GM03348 (cell line): ENCODE data around the gene IFT122.
"Not testable (repeated sequence)": the region's sequence is repeated elsewhere in the genome, so short reads cannot be mapped to it uniquely, and the experiment has no call there.

ENCODE experiments used
- DNase-seq: peaks from one replicate; pipeline ENCODE4 v3.0.0; 2012; ENCODE audit warnings: low spot score

IFT122 gene

DNA sequence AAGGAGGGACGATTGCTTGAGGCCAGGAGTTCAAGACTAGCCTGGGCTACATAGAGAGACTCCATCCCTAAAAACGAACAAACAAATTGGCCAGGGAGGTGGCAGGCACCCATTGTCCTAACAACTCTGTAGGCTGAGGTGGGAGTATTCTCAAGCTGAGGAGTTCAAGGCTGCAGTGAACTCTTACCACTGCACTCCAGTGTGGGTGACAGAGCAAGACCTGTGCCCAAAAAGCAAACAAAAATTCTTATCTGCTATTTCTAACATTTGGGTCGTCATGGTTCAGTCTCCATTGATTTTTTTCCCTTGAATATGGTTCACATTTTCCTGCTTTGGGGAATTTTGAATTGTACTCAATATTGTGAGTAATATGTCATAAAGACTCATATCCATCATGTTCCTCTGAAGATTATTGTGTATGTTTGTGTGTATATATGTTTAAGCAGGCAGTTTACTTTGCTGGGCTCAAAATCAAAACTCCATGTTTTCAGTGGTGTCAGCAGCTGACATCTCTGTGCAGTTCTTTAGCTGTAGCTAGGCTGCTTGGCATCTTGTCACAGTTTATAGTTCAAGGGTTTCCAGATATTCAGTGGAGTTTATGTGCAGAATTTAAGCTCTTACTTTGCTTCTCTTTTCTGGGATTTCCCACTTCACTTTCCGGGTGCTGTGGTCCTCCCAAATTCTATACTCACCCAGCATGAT is 33.2 kb downstream of the IFT122 start:
- no peak for DNase-seq

DNA sequence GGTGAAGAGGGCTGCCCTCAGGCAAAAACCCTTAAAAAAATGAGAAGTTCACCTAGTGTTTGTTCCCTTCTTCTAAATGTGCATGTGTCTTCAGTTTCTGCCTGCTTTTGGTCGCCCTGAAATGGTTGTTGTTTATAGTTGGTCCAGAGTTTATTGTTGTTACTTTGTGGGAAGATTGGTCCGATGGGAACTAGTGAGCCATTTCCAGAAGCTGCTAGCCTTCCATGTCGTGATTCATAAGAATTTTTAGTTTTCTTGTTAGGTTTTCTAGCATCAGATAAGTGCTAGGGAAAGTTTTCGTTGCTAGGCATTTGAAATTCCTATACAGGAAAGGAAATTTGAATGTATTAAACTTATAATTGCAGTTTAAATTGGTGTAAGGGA is 33.7 kb downstream of the IFT122 start:
- no peak for DNase-seq

DNA sequence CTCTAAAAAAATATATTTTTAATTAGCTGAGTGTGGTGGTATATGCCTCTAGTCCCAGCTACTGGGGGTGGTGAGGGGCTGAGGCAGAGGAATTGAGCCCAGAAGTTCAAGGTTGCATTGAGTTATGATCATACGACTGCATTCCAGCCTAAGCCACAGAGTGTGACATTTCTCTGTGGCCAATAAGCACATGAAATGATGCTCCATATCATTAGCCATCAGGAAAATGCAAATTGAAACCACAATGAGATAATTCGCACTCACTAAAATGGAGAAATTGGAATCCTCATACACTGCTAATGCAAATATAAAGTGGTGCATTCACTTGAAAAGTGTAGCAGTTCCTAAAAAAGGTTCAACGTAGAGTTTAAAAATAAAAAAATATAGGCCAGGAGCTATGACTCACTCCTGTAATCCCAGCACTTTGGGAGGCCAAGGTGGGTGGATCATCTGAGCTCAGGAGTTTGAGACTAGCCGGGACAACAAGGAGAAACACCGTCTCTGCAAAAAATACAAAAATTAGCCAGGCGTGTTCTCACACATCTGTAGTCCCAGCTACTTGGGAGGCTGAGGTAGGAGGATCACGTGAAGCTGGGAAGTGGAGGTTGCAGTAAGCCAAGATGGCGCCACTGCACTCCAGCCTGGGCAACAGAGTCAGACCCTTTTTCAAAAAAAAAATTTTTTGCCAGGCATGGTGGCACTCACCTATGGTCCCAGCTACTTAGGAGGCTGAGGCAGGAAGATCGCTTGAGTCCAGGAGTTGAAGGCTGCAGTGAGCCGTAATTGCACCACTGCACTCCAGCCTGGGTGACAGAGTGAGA is 35.2 kb downstream of the IFT122 start:
- no peak for DNase-seq

DNA sequence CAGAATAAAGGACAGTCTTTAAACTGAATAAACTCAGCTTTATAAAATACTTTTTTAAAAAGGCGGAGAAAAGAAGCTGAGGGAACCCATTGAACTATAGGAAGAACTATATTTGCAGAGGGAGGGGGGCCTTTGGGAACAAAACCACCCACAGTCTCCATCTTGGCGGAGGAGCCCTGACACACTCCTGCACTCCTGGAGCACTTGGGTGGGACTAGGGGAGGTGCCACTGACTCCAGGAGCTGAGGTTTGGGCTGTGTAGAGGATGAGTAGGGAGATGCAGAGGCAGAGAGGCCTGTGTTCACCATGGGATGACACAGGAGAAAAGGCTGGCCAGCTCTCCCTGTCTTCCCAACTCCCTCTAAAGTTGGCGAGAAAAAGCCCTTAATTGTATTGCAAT is 35.8 kb downstream of the IFT122 start:
- DNase-seq, result no peak

DNA sequence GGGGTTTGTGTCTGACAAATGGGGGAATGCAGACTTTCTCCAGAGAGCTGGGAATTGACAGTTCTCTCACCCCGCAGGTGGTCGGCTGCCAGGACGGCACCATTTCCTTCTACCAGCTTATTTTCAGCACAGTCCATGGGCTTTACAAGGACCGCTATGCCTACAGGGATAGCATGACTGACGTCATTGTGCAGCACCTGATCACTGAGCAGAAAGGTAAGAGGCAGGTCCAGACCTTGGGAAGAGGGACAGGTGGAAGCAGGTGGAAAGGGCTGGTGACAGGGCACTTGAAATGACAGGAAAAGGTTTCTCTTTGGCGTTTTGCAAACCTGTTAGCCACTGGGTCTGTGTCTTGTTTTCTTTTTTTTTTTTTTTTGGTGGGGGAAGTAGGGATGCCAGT is 36.6 kb downstream of the IFT122 start:
- no peak for DNase-seq

DNA sequence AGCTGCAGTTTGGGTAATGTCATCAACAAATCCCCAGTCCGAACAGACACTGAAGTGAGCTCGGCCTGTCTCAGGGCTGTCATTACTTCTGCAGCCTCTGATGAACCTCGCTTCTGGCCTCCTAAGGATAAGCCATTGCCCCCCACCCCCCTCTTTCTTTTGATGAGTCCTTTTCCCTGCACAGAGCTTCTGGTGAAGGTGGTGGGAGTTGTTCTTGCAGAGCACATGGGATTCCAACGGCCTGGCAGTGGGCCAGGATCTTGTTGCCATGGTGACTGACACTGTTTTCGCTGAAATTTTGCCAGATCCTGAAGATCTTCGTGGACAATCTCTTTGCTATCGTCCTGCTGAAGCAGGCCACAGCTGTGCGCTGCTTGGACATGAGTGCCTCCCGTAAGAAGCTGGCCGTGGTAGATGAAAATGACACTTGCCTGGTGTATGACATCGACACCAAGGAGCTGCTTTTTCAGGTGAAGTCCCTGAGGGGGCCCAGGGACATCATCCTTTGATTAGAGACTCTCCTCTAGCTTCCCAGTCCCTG is 41.3 kb downstream of the IFT122 start:
- not testable (repeated sequence) for DNase-seq

DNA sequence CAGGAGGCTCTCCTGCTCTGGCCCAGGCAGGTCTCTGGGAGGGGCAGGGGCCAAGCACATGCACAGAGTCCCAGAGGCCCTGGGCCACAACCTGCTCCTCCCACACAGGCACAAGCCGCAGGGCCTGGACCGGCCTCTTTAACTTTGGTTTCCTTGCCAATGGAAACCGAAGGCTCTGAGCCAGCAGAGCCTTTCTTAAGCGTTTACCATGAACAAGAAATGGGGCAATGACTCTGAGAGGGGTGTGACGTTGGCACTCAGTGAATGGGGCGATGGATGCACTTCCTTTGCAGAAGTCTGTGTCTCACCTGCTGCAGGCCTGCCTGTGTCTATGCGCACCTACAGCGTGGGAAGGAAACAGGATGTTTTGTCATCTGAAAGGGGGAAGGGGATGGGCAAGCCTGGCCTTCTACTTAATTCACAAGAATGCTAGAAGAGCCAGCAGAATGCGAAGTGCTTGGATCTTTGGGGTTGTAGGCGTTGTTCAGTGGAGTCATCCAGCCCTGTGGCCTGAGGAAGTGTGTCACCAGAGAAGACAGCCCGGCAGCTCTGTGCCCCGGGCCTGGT is 41.8 kb downstream of the IFT122 start:
- DNase-seq, result peak; percentile 63

DNA sequence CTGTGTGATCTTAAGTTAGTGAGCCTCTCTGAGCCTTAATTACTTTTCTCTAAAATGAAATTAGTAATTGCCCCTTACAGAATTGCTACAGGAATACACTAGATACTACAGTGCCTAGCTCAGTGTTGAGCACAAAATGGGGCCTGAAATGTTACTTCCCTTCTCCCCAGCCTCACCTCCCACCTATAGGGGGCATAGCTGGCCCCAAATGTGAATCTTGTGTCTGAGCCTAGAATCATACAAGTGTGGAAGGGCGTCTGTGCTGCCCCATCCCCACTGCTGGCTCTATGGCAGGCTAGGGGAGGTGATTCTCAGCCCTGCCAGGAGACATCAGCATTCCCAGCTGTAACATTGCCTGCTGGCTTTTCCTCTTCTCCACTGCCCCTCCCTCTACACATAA is 42.7 kb downstream of the IFT122 start:
- DNase-seq, result no peak

DNA sequence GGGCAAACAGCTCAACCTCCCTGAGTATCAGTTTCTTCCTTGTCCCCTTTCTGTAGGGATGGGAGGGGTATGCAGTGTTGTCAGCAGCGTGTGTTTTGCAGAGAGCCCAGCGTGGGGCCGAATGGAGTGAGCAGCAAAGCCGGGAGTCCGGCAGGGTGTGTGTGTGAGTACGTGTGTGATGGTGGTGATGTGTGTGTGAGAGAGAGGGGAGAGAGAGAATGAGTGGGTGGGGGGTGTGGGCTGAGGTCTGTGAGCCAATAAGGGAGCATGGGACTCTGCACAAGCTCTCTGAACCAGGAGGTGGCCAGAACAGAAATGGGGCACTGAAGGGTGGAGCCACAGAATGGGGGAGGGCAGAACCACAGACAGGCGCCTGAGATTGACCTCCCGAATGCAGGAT is 43.8 kb downstream of the IFT122 start:
- DNase-seq, result no peak

DNA sequence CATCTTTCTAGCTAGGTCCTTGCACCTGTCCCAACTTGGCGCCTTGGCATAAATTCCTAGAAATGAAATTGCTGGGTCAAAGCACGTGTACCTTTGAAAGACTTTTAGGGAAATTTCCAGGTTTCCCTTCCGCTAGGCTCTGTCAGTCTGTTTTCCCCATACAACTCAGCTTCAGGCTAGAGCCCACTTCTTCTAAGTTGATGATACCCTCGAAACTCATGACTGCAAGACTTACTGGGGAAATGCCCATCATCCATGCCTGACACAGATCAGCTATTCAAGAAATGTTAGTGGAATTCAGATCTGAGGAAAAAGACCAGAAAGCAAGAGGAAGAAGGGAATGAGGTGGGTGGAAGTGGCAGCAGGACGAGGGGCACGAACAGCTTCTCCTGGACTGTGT is 45.1 kb downstream of the IFT122 start:
- DNase-seq, result not testable (repeated sequence)

DNA sequence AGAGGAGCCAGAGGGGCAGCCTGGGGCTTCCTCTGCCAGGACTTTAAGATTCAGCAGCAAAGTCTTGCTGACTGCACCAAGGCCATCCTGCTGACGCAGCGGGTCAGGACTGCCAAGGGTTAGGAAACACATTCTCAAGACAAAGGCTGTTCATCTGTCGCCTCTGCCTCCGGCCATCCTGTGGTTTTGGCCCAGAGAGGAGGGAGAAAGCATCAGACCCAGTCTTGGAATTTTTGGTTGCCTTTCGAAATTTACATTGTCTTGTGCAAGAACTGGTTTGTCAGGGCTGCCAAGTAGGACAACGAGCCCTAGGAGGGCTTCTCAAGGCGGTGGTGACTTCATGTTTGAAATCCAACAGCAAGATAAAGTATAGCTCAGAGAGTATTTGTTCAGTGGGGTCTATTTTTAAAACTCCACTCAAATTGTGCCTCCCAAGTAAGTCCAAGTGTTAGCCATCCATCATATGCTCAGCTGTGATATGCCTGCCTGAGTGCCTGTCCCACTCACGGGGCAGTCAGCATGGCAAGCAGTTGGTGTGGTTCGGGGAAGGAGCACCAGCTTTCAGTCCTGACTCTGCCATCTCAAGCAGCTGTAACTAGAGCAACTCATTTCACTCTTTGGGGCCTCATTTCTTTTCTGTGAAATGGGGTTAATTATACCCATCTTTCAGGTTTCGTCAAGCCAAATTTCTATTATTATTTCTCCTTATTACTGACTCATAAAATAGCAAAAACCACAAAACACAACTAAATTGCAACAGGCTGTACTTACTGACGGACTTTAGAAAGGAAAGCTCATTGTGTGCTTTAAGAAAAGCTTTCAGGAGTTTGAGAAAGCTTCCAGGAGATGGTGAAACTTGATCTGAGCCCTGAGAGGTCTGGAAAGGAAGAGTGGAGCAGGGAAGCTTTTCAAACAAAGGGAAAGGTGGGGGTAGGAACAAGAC is 46.0 kb downstream of the IFT122 start:
- DNase-seq, result peak; percentile 94

DNA sequence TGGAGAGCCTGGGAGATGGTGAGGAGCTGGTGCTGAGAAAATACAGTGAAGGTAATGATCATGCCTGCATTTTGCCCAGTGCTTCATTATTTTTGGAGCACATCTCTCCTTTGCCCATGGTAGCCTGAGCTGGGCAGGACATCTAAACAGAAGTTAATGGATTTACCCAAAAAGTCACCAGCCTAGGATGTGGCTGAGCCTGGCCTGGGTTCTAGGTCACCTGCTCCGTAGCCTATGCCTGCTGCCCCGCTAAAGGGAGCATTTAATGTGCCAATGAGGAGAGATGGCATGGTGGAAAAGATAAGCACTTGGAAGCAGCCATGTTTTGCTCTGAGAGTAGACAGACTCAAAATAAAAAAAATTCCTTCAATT is 46.6 kb downstream of the IFT122 start:
- no peak for DNase-seq

DNA sequence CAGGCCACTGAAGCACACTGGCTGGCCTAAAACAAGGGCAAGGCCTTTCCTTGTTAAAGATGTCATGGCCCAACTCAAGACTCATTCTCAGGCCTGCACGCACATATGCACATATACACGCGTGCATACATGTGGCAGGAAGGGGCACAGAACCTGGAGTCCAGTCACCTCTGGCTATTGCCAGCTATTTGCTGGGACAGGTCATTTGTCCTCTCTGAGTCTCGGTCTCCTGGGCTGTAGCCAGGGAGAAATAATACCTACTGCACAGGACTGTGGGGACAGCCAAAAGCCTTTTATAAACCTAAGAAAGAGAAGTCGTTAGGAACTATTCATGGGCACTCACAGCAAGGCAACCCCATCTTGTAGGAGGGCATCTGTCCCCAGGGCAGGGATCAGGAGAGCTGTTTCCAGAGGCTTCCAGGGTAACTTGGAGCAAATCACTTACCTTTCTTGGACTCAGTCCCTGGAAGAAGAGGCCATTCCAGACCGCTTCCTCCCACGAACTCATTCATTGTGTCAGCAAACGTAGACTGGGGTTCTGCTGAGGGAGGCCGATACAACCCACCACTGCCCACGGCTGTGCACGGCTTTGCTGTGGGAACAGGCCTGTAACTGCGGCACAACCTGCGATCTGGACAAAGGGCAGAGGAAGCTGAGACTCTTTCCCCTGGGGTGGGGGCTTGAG is 47.3 kb downstream of the IFT122 start:
- DNase-seq, result no peak

DNA sequence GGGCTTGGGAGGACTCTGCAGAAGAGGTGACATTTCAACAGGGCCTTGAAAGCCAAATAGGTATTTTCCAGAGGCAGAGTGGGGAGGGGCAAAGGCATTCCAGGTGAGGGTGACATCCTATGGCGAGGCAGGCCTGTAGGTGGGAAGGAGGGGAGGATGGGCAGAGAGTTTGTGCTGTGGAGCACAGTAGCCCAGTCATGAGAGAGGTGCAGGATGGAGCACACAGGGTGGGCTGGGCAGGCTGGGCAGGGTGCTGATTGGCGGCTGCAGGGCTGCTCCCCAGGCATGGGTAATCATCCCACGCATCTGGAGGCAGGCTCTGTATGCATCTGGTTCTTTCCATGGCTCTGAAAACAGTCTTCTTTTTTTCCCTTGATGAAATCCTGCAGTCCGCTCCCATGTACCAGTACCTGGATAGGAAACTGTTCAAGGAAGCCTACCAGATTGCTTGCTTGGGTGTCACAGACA is 47.9 kb downstream of the IFT122 start:
- DNase-seq, result not testable (repeated sequence)

DNA sequence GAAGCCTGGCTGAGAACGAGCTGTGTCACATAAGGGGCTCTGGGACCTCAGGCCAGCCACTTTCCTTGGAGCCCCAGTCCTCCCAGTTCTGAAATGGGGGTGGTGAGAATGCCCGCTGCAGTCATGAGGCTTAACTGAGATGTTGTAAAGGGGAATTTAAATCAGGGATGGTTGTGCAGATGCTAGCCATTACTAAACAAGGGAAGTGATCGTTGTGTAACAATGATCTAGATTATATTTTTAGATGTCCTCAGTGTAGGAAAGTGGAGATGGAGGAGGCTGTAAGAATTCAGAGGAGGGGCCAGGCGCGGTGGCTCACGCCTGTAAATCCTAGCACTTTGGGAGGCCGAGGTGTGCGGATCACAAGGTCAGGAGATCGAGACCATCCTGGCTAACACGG is 49.2 kb downstream of the IFT122 start:
- DNase-seq, result not testable (repeated sequence)

DNA sequence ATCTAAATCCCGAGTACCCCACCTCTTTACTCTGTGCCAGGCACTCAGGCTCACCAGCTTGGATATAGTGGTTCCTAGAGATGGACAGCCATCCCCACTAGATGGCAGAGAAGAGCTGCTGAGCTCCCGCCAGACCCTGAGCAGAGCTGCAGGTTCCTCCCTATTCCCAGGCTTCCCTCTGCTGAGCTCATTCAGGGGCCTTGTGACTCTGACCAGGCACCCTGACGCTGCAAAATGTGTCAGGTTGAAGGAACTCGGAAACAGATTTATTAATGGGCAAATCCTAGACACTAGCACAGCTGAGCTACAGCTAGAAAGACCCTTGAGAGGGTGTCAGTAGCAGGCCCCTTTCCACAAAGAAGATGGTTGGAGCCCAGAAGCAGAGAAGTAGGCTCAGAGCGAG is 50.2 kb downstream of the IFT122 start:
- peak; percentile 93 for DNase-seq

DNA sequence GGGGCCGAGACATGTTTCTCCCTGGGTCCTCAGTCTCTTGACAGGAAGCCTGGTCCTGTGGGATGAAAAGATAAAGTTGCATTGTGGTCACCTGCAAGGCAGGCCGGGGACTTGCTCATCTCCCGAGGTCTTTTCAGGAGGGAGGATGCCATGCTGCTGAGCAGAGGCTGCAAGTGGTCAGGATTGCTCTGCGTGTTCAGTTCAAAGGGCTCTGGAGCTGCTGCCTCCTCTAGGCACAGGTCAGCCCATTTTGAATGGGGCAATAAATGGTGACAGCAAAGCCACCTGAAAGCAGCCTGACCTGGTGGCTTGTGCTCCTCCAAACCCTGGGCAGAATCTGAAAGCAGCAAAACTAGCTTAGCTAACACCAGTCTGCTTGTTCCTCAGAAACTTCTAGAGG is 51.1 kb downstream of the IFT122 start:
- DNase-seq, result not testable (repeated sequence)

DNA sequence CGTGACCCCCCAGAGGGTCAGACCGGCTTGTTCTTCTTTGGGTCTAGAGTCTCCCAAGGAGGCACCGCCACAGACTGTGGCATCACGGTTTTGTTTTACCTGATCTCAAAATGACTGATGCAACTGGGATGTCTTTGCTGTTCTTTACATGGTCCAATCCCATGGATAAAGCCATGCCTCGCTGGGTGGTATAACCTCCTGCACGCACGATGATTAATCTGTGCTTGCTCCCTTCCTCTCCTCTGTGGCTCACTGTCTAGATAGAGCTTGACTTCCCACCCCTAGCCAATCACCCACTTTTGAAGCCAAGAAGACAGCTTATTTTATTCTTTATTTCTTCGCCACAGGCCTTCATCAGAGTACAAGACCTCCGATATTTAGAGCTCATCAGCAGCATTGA is 51.8 kb downstream of the IFT122 start:
- no peak for DNase-seq

DNA sequence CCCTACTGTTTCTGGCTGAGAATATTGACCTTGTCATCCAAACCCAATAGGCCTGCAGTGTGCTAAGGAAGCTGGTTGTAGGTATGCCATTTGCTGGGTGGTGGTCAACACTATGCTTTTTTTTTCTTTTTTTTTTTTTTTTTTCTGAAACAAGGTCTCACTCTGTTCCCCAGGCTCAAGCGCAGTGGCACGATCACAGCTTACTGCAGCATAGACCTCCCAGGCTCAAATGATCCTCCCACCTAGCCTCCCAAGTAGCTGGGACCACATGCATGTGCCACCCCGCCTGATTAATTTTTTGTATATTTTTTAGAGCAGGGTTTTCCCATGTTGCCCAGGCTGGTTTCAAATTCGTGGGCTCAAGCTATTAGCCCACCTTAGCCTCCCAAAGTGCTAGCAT is 52.7 kb downstream of the IFT122 start:
- no peak for DNase-seq

DNA sequence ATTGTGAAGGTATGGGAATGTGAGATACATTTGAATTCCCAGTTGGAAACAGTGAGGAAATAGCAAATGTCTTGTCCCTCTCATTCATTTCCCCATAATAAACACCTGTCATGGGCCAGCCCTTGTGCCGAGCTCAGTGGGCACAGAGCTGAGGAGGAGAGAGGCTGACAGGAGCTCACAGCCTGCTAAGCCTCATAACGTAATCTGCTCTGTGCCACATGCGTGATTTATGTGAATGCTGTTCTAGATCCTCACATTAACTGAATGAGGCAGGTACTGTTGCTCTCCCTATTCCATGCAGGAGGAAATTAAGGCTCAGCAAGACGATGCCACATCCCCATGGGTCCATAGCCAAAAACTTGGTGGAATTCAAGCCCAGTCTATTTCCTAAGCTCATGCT is 53.2 kb downstream of the IFT122 start:
- DNase-seq, result no peak

DNA sequence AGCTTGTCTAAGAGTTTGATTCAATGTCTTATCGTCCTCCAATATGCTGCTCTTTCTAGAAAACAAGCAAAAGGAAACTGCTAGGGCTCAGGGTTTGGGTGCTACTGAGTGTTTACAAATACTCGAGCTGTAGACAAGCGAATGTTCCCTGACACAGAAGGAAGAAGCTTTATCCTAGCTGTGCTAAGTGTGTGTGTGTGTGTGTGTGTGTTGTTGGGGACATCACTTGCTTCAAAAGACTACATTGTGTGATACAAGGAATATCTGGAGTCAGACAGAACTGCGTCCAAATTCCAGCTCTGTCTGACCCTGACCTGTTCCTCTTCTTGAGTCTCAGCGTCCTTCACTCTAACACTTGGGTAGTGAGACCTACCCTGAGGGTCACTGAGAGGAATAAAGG is 54.5 kb downstream of the IFT122 start:
- not testable (repeated sequence) for DNase-seq
